Testis (tissue), 3 donors: ENCODE results near the gene CCL1. TPM values are rescaled to one million over a fixed set of nuclear protein-coding genes. Genes with fewer than 3 reads are reported as not detected.

Experiments
- DNase-seq: peaks from one replicate; pipeline ENCODE4 v3.0.0-alpha.2; 2019
- H3K27ac ChIP-seq, 2 donors: fragments of 200-600 bp; sonication (generic); one replicate each; pipeline ENCODE4 v1.5.1; 2019
- H3K27me3 ChIP-seq: fragments of 200-600 bp; sonication (generic); one replicate; pipeline ENCODE4 v1.5.1; 2019
- H3K36me3 ChIP-seq: fragments of 200-600 bp; sonication (generic); one replicate; pipeline ENCODE4 v1.5.1; 2017; ENCODE audit warnings: low read depth; ENCODE audit errors: missing control alignments
- H3K4me1 ChIP-seq: fragments of 200-600 bp; sonication (generic); one replicate; pipeline ENCODE4 v1.5.1; 2019
- H3K4me3 ChIP-seq, 2 donors: fragments of 200-600 bp; sonication (generic); one replicate each; pipeline ENCODE4 v1.5.1; 2017 to 2019
- H3K9me3 ChIP-seq: fragments of 200-600 bp; sonication (generic); one replicate; pipeline ENCODE4 v1.5.1; 2017
- CTCF ChIP-seq, 3 experiments: fragments of 450-650 bp in 2 of 3; fragments of 200-600 bp in 1 of 3; sonication (generic) in 1 of 3; IDR thresholded peaks; one replicate each; pipeline ENCODE4 v1.5.1; 2016 to 2019; ENCODE audit warnings: antibody characterized with exemption in 3 of 3, mild to moderate bottlenecking in 2 of 3, moderate library complexity in 1 of 3
- POLR2A ChIP-seq: fragments of 450-650 bp; IDR thresholded peaks from one replicate; pipeline ENCODE4 v1.6.1; 2017; ENCODE audit warnings: antibody characterized with exemption, mild to moderate bottlenecking, moderate library complexity
- WGBS, 2 donors: methylation state at CpG; one replicate each; pipeline ENCODE4 v1.1.5; 2018; 5-methylcytosine and 5-hydroxymethylcytosine counted together
- intact Hi-C: fragments of 100-400 bp; cut with DNase I; formaldehyde crosslinking; loops from one replicate; pipeline ENCODE4 v1.15.1; 2023; ENCODE audit warnings: low total_unique reads
- polyA plus RNA-seq: library from polyadenylated mRNA; stranded (reverse); fragments of 350-450 nt; fragmentation: Illumina TruSeq; extraction: RNeasy Lipid Tissue Mini Kit (QIAGEN cat#74804); gene quantifications from one replicate; pipeline ENCODE4 v1.2.3, GENCODE V29; 2014; ENCODE audit warnings: low read depth, low replicate concordance; ENCODE audit not compliant: insufficient read depth
- total RNA-seq, 2 donors: library from RNA; depleted of rRNA; stranded (reverse); fragments of >200 nt; gene quantifications; one replicate each; pipeline ENCODE4 v1.2.3, GENCODE V29; 2016

Gene CCL1
- total and polyA plus RNA-seq, 3 donors from 2014 or later = 1.5 TPM; not detected in 2

DNA sequence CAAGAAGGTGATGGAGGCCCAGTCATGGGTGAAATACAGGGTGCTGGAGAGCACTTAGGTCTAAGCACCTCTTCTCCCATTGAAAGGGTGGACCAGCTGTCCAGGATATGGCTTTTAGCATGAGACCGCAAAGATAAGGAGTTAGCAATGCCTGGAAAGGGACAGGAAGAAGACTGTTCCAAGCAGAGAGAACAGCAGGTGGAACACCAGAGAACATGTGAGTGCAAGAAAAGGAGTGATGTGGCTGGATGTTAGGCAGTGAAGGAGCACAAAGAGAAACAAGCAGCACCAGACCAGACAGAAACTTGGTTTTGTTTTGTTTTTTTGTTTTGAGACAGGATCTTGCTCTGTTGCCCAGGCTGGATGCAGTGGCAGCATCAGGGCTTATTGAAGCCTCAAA lies 45.4 kb upstream of the CCL1 start:
- intact Hi-C loops = no loop called here
- no peak for DNase-seq
- 71 to 78% methylated on average over 1 of the region's 1 CpG for WGBS, 2 donors
- Histone ChIP-seq H3K9me3 (no peaks in the 10 kb centered on the region), H3K36me3 (no peaks in the 10 kb centered on the region), H3K27me3 (no peaks in the 10 kb centered on the region), H3K4me3 (no peak overlapping the region), H3K27ac (no peak overlapping the region), H3K4me1 (no peaks in the 10 kb centered on the region)
- TF ChIP-seq CTCF (IDR thresholded peaks at IDR 0.05) = no peak
- no peak for TF ChIP-seq POLR2A

GRCh38 chr17:34406226-34406625 lies 43.2 kb upstream of the CCL1 start:
- H3K27ac ChIP-seq = no peak overlapping the region
- no peaks in the 10 kb centered on the region for H3K9me3 ChIP-seq
- TF ChIP-seq POLR2A (no peak), CTCF (IDR thresholded peaks at IDR 0.05) (no peak)
- no peaks in the 10 kb centered on the region for H3K36me3 ChIP-seq
- intact Hi-C loops = no loop called here
- no peak overlapping the region for H3K4me3 ChIP-seq
- no peaks in the 10 kb centered on the region for H3K4me1 ChIP-seq
- no peaks in the 10 kb centered on the region for H3K27me3 ChIP-seq
- no peak for DNase-seq
- 88 to 91% methylated on average over 6 of the region's 6 CpGs for WGBS, 2 donors

GRCh38 chr17:34403006-34403405 lies 40.0 kb upstream of the CCL1 start:
- TF ChIP-seq POLR2A (no peak), CTCF (IDR thresholded peaks at IDR 0.05) (no peak)
- Histone ChIP-seq H3K9me3 (no peaks in the 10 kb centered on the region), H3K4me3 (no peak overlapping the region), H3K27me3 (no peaks in the 10 kb centered on the region), H3K27ac (no peak overlapping the region), H3K36me3 (no peaks in the 10 kb centered on the region), H3K4me1 (no peaks in the 10 kb centered on the region)
- no peak for DNase-seq
- 62 to 65% methylated on average over 4 of the region's 4 CpGs for WGBS, 2 donors
- intact Hi-C loops = no loop called here

DNA sequence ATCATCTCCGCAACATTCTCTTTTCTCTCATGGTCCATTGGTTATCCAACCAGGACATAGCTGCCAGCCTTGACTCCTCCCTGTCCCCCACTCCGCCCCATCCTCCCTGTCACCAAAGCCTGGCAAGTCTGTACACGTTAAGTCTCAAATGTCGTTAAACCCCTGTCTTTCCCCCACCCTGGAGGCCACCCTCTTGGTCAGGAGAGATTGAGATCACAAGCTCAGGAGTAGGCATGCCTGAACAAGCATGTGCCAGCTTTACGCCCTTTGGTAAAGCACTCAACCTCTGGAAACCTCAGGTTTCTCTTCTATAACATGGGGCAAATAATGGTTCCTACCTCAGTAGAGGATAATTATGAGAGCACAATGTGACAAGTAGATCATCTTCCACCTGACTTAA lies 38.1 kb upstream of the CCL1 start:
- 88 to 94% methylated on average over 5 of the region's 5 CpGs for WGBS, 2 donors
- no peaks in the 10 kb centered on the region for H3K27me3 ChIP-seq
- no peak for TF ChIP-seq CTCF (IDR thresholded peaks at IDR 0.05)
- TF ChIP-seq POLR2A = no peak
- H3K9me3 ChIP-seq = no peaks in the 10 kb centered on the region
- H3K4me3 ChIP-seq = no peak overlapping the region
- no peaks in the 10 kb centered on the region for H3K4me1 ChIP-seq
- no peak for DNase-seq
- intact Hi-C loops = no loop called here
- no peaks in the 10 kb centered on the region for H3K36me3 ChIP-seq
- no peak overlapping the region for H3K27ac ChIP-seq

GRCh38 chr17:34400301-34400931 lies 37.4 kb upstream of the CCL1 start:
- DNase-seq = no peak
- Histone ChIP-seq H3K36me3 (no peaks in the 10 kb centered on the region), H3K4me1 (no peaks in the 10 kb centered on the region), H3K4me3 (no peak overlapping the region), H3K9me3 (no peaks in the 10 kb centered on the region), H3K27me3 (no peaks in the 10 kb centered on the region), H3K27ac (no peak overlapping the region)
- WGBS, 2 donors = 77 to 81% methylated on average over 10 of the region's 10 CpGs
- intact Hi-C loops = no loop called here
- no peak for TF ChIP-seq POLR2A
